ENCODE measurements around the gene CARS1. TPM values are rescaled to one million over a fixed set of nuclear protein-coding genes. Genes with fewer than 3 reads are reported as not detected.

Gene CARS1
- total RNA-seq, 1 experiment from 2014 or later = 120 TPM

DNA sequence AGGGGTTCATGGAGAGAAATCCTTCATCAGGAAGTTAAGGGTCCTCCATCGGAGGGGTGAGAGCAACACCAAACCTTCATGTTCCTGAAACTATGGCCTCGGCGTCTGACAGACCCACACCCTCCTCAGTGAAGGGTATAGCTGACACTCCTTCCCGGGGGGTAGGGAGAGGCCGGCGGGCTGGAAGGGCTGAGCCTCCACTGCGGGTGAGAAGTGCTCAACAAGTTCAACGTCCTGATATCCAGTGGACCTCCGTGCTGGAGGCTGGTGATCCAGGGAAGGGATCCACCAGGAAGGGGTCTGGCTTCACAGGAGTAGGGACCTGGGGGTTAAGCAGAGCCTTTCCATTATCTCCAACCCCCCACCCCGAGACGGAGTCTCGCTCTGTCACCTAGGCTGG, 12.3 kb downstream of the CARS1 start:
- intact Hi-C loops (cut with micrococcal nuclease; ENCODE audit: unreplicated experiment) (no loop called here), in situ Hi-C loops (cut with HindIII; ENCODE audit: low pct_unique_long_range_greater_than_20kb, low sequenced_read_pairs) (no loop called here)
- BruUV-seq (replicated peaks) = no TSS peak
- Histone ChIP-seq H3K4me1 (ENCODE audit: control insufficient read depth, insufficient read depth, low read length) (peaks cover 25% of the 10 kb centered on the region), H3K36me3 (ENCODE audit: control insufficient read depth, insufficient read depth, low read length) (peaks cover 21% of the 10 kb centered on the region), H3K27me3 (ENCODE audit: control insufficient read depth, insufficient read depth, low read length) (no peaks in the 10 kb centered on the region), H3K27ac (ENCODE audit: low read length) (no peak overlapping the region), H3K9me3 (ENCODE audit: control insufficient read depth, insufficient read depth, low read depth, low read length) (no peaks in the 10 kb centered on the region), H3K4me3 (ENCODE audit: low read depth in 2 of 2, low read length in 2 of 2) (no peak overlapping the region)
- TF ChIP-seq REST (IDR thresholded peaks at IDR 0.05; ENCODE audit: insufficient read depth in 1 of 2, low read depth in 2 of 2, low read length in 1 of 2) (no peak), TCF7L2 (IDR thresholded peaks at IDR 0.05; ENCODE audit: low read depth, low read length) (no peak), POLR2AphosphoS5 (IDR thresholded peaks at IDR 0.05; ENCODE audit: low read depth, low read length) (no peak), CTCF (IDR thresholded peaks at IDR 0.05) (no peak), SIN3A (IDR thresholded peaks at IDR 0.05; ENCODE audit: borderline replicate concordance, insufficient read depth, low read depth, low read length) (no peak)
- POLR2A ChIA-PET = no interaction called here
- CTCF ChIA-PET = no interaction called here
- DNase-seq (ENCODE audit: low read depth, low spot score) (no peak), ATAC-seq (no peak)

- Histone ChIP-seq H3K4me1 (ENCODE audit: control insufficient read depth, insufficient read depth, low read length) (peaks cover 16% of the 10 kb centered on the region), H3K9me3 (ENCODE audit: control insufficient read depth, insufficient read depth, low read depth, low read length) (no peaks in the 10 kb centered on the region), H3K36me3 (ENCODE audit: control insufficient read depth, insufficient read depth, low read length) (peaks cover 29% of the 10 kb centered on the region), H3K27me3 (ENCODE audit: control insufficient read depth, insufficient read depth, low read length) (no peaks in the 10 kb centered on the region), H3K27ac (ENCODE audit: low read length) (no peak overlapping the region), H3K4me3 (ENCODE audit: low read depth in 2 of 2, low read length in 2 of 2) (no peak overlapping the region)
- ATAC-seq (no peak), DNase-seq (ENCODE audit: low read depth, low spot score) (no peak)
- in situ Hi-C loops (cut with HindIII; ENCODE audit: low pct_unique_long_range_greater_than_20kb, low sequenced_read_pairs) (no loop called here), intact Hi-C loops (cut with micrococcal nuclease; ENCODE audit: unreplicated experiment) (no loop called here)
- no TSS peak for BruUV-seq (replicated peaks)
- CTCF ChIA-PET = no interaction called here
- POLR2A ChIA-PET = no interaction called here
- TF ChIP-seq TCF7L2 (IDR thresholded peaks at IDR 0.05; ENCODE audit: low read depth, low read length) (no peak), REST (IDR thresholded peaks at IDR 0.05; ENCODE audit: insufficient read depth in 1 of 2, low read depth in 2 of 2, low read length in 1 of 2) (no peak), SIN3A (IDR thresholded peaks at IDR 0.05; ENCODE audit: borderline replicate concordance, insufficient read depth, low read depth, low read length) (no peak), CTCF (IDR thresholded peaks at IDR 0.05) (no peak), POLR2AphosphoS5 (IDR thresholded peaks at IDR 0.05; ENCODE audit: low read depth, low read length) (no peak)
Observed at GRCh38 chr11:3044004-3044403, 13.2 kb downstream of the CARS1 start.
